HCT116 (cell line): Measurements from ENCODE around the gene NHP2. TPM values are rescaled to one million over a fixed set of nuclear protein-coding genes. Genes with fewer than 3 reads are reported as not detected.

ENCODE experiments used
- ATAC-seq: fragments of 200-7000 bp; cut with Tn5 transposase; 2 replicates; pipeline ENCODE4 v1.9.1; 2020; ENCODE audit warnings: mild to moderate bottlenecking, moderate library complexity
- BruUV-seq: library from RNA; stranded (reverse); fragments of 400-500 nt; replicated peaks from 2 replicates; lab custom pipeline; 2021; lab: Mats Ljungman, UMichigan
- CTCF ChIA-PET: fragments of 300-600 bp; sonication (Branson Sonifier 250); formaldehyde crosslinking; loops from one replicate; lab custom pipeline; 2021; ENCODE audit warnings: antibody characterized with exemption; lab: Charles Lee
- POLR2A ChIA-PET: fragments of 300-600, 350-600 bp; sonication (Branson Sonifier 250); formaldehyde crosslinking; loops from one replicate; lab custom pipeline; 2021; ENCODE audit warnings: antibody characterized with exemption; lab: Charles Lee
- RAD21 ChIA-PET, 2 experiments: fragments of 300-600 bp; sonication (Branson Sonifier 250); formaldehyde crosslinking; loops; one replicate each; lab custom pipeline; 2023; ENCODE audit warnings: low total read pairs in 2 of 2; ENCODE audit not compliant: uncharacterized antibody in 2 of 2, unreplicated experiment in 2 of 2, low non-redundant PET in 1 of 2; lab: Charles Lee
- DNase-seq: peaks from one replicate; pipeline ENCODE4 v3.0.0-alpha.2; 2010; ENCODE audit warnings: low read depth, low spot score
- H2AFZ ChIP-seq: fragments of 200-600 bp; shearing (Covaris generic), sonication (generic); 2 replicates; pipeline ENCODE4 v1.6.1; 2017; ENCODE audit warnings: low read depth, mixed run types, mixed read lengths, antibody characterized with exemption, low read length; ENCODE audit not compliant: poor library complexity, severe bottlenecking
- H3K27ac ChIP-seq: 2 replicates; pipeline ENCODE4 v1.5.1; 2012; ENCODE audit warnings: low read depth, low read length
- H3K27me3 ChIP-seq: fragments of 200-600 bp; sonication (generic); 2 replicates; pipeline ENCODE4 v1.6.1; 2016; ENCODE audit warnings: mixed run types, low read length, mixed read lengths; ENCODE audit not compliant: insufficient read depth
- H3K36me3 ChIP-seq, 2 experiments: fragments of 200-500 bp in 1 of 2; fragments of 200-600 bp in 1 of 2; sonication (Bioruptor generic) in 1 of 2; sonication (generic) in 1 of 2; 2 replicates each; pipeline versions ENCODE4 v1.5.1 to v1.6.1; 2014 to 2016; ENCODE audit warnings: low read length in 2 of 2, inconsistent platforms in 1 of 2, mixed read lengths in 1 of 2, mixed run types in 1 of 2; ENCODE audit not compliant: insufficient read depth in 2 of 2, control insufficient read depth in 1 of 2
- H3K4me1 ChIP-seq, 2 experiments: fragments of 200-600 bp in 1 of 2; sonication (generic) in 1 of 2; 2 replicates each; pipeline versions ENCODE4 v1.5.1 to v1.6.1; 2012 to 2017; ENCODE audit warnings: low read length in 2 of 2, inconsistent platforms in 1 of 2, mild to moderate bottlenecking in 1 of 2, mixed read lengths in 1 of 2, mixed run types in 1 of 2, moderate library complexity in 1 of 2; ENCODE audit not compliant: insufficient read depth in 2 of 2, control insufficient read depth in 1 of 2
- H3K4me2 ChIP-seq: fragments of 200-600 bp; sonication (generic); 2 replicates; pipeline ENCODE4 v1.6.1; 2017; ENCODE audit warnings: mixed run types, low read length, mixed read lengths
- H3K4me3 ChIP-seq, 2 experiments: fragments of 200-600 bp in 1 of 2; sonication (generic) in 1 of 2; replicated peaks in 1 of 2; 2 replicates each; pipeline ENCODE4 v1.5.1; 2011 to 2016; ENCODE audit warnings: low read length in 2 of 2, control low read depth in 1 of 2, low read depth in 1 of 2, mild to moderate bottlenecking in 1 of 2, mixed read lengths in 1 of 2, mixed run types in 1 of 2
- H3K79me2 ChIP-seq: fragments of 200-600 bp; sonication (generic); 2 replicates; pipeline ENCODE4 v1.6.1; 2017; ENCODE audit warnings: mild to moderate bottlenecking, mixed run types, low read length, moderate library complexity, mixed read lengths; ENCODE audit not compliant: insufficient read depth
- H3K9ac ChIP-seq: fragments of 200-600 bp; sonication (generic); 2 replicates; pipeline ENCODE4 v1.6.1; 2016; ENCODE audit warnings: low read length, mixed read lengths
- H3K9me2 ChIP-seq: fragments of 200-600 bp; sonication (generic), shearing (Covaris generic); 2 replicates; pipeline ENCODE4 v1.6.1; 2017; ENCODE audit warnings: mixed run types, mild to moderate bottlenecking, moderate library complexity; ENCODE audit not compliant: insufficient read depth
- H3K9me3 ChIP-seq, 2 experiments: fragments of 200-500 bp in 1 of 2; fragments of 200-600 bp in 1 of 2; sonication (Bioruptor generic) in 1 of 2; sonication (generic) in 1 of 2; 2 replicates each; pipeline ENCODE4 v1.6.1; 2014 to 2017; ENCODE audit warnings: low read length in 2 of 2, mixed read lengths in 2 of 2, inconsistent platforms in 1 of 2, low read depth in 1 of 2, mild to moderate bottlenecking in 1 of 2, mixed run types in 1 of 2, moderate library complexity in 1 of 2; ENCODE audit not compliant: control insufficient read depth in 1 of 2, insufficient read depth in 1 of 2
- H4K20me1 ChIP-seq: fragments of 200-600 bp; sonication (generic), shearing (Covaris generic); 2 replicates; pipeline ENCODE4 v1.6.1; 2017; ENCODE audit warnings: mixed run types, mild to moderate bottlenecking, moderate library complexity; ENCODE audit not compliant: insufficient read depth
- CBX3 ChIP-seq: IDR thresholded peaks from 2 replicates; pipeline ENCODE4 v1.6.1; 2012; ENCODE audit warnings: low read depth
- CEBPB ChIP-seq: IDR thresholded peaks from 2 replicates; pipeline ENCODE4 v1.6.1; 2012; ENCODE audit warnings: low read depth
- POLR2A ChIP-seq: IDR thresholded peaks from 2 replicates; pipeline ENCODE4 v1.7.0; 2011; ENCODE audit warnings: borderline replicate concordance; ENCODE audit not compliant: insufficient read depth, insufficient read length; ENCODE audit errors: extremely low read depth
- POLR2AphosphoS5 ChIP-seq: IDR thresholded peaks from 2 replicates; pipeline ENCODE4 v1.6.1; 2011; ENCODE audit warnings: mild to moderate bottlenecking, low read depth, low read length, moderate library complexity
- RAD21 ChIP-seq: IDR thresholded peaks from 2 replicates; pipeline ENCODE4 v1.6.1; 2012; ENCODE audit warnings: low read depth, mild to moderate bottlenecking
- intact Hi-C: fragments of 100-400 bp; cut with micrococcal nuclease; formaldehyde crosslinking; loops from 2 replicates; pipeline ENCODE4 v1.10.0; 2022
- total RNA-seq: library from RNA; stranded (reverse); gene quantifications from one replicate; pipeline ENCODE4 v1.2.1, GENCODE V29; 2021; ENCODE audit not compliant: unreplicated experiment
- TF ChIP-seq, protein P1 (sequence below): IDR thresholded peaks from 2 replicates; pipeline ENCODE4 v1.6.1; 2011; ENCODE audit warnings: mild to moderate bottlenecking, low read length, moderate library complexity; ENCODE audit not compliant: insufficient replicate concordance; ENCODE audit errors: extremely low read depth

Gene NHP2
- total RNA-seq, 1 experiment from 2014 or later = 260 TPM

DNA sequence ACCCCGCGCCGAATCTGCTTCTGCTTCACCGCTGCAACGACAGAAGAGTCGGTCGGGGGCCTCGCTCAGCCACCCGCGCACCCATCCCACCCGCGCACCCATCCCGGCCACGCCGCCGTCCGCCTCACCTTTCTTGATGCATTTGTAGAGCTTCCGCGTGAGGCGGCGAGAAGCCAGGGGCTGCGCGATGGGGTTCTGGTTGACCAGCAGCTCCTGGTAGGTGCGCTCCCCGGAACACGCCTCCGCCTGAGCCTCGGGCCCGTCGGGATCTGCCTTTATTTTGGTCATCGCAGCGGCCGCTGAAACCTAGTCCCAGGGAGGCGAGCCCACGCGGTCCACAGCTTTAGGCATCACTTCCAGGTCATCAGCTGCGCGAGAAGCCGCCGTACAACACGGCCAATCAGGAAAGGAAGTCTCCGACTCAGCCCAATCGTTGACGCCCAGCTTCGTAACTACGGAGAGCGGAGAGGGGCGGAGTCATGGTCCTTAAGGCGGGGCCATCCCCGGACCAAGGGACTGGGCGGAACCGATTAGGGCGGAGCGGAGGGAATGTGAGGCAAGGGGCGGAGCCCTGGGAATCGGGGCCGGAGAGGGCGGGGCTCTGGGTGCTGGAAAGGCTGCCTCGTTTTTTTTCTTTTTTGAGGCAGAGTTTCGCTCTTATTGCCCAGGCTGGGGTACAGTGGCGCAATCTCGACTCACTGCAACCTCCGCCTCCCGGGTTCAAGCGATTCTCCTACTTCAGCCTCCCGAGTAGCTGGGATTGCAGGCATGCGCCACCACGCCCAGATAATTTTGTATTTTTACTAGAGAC is at the start of gene NHP2 (continued):
- TF ChIP-seq, protein P1, sequence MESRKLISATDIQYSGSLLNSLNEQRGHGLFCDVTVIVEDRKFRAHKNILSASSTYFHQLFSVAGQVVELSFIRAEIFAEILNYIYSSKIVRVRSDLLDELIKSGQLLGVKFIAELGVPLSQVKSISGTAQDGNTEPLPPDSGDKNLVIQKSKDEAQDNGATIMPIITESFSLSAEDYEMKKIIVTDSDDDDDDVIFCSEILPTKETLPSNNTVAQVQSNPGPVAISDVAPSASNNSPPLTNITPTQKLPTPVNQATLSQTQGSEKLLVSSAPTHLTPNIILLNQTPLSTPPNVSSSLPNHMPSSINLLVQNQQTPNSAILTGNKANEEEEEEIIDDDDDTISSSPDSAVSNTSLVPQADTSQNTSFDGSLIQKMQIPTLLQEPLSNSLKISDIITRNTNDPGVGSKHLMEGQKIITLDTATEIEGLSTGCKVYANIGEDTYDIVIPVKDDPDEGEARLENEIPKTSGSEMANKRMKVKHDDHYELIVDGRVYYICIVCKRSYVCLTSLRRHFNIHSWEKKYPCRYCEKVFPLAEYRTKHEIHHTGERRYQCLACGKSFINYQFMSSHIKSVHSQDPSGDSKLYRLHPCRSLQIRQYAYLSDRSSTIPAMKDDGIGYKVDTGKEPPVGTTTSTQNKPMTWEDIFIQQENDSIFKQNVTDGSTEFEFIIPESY = peak; percentile 85
- no peak for TF ChIP-seq CEBPB
- no peak for TF ChIP-seq CBX3
- TF ChIP-seq RAD21 = no peak
- TF ChIP-seq POLR2AphosphoS5 = peak; percentile 68

DNA sequence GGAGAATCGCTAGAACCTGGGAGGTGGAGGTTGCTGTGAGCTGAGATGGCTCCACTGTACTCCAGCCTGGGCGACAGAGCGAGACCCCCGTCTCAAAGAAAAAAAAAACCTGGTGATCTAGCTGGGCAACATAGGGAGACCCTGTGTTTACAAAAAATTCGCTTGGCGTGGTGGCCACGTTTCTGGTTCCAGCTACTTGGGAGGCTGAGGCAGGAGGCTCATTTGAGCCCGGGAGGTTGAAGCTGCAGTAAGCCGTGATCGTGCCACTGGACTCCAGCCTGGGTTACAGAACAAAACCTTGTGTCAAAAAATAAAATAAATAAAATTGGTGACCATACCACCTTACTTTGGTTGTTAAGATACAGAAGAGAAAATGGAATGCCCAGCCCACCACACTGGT is 48.9 kb upstream of the NHP2 start:
- Histone ChIP-seq H3K4me2 (peak overlapping the region; percentile 60), H3K9me2 (no peaks in the 10 kb centered on the region), H3K4me3 (no peak overlapping the region), H3K9me3 (no peaks in the 10 kb centered on the region), H3K9ac (0 out of 2 replicates have a peak overlapping the region, but pooled peaks have one; percentile 20), H3K36me3 (peaks cover 11 to 23% of the 10 kb centered on the region in 2 experiments), H3K27me3 (no peaks in the 10 kb centered on the region), H3K4me1 (peaks cover 18 to 46% of the 10 kb centered on the region in 2 experiments), H3K27ac (no peak overlapping the region), H2AFZ (no peak overlapping the region), H3K79me2 (peaks cover 38% of the 10 kb centered on the region), H4K20me1 (peaks cover 23% of the 10 kb centered on the region)
- no peak for DNase-seq
- TF ChIP-seq RAD21 = no peak
- TF ChIP-seq POLR2A = no peak
- no peak for ATAC-seq
- ChIA-PET POLR2A (no interaction called here), CTCF (no interaction called here), RAD21 (no interaction called here)
- no TSS peak for BruUV-seq
- intact Hi-C loops = no loop called here
